ENCODE data around the gene KLK10. TPM values are rescaled to one million over a fixed set of nuclear protein-coding genes. Genes with fewer than 3 reads are reported as not detected.

The KLK10 gene
- not detected in 2 replicates for total RNA-seq (ENCODE audit: low replicate concordance)

DNA sequence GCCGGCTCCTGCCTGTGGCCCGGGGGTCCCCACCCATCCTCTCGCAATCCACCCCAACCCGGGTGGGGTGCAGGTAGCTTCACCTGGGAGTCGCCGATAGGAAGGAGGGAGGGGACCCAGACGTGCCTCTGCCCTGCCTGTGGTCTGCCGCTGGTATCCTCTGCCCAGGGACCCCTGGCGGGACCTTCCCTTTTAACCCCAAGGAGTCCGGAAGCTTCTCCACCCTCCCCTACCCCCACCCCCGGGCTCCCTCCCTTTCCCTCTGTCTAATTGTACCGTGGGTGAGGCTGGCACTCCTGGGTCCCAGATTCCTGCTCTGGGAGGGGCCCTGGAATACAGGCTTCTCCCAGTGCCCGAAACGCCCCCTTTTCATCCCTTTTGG lies at the start of gene KLK10:
Gene KLK10, minus strand, starts transcription at position 166 of the 382 bp plus-strand sequence. CDS start 579 bp downstream, outside the sequence.

GRCh38 chr19:51064534-51065220 lies 45.2 kb upstream of the KLK10 start, which contains the start of gene KLK13:
KLK13 (minus strand) TSS chr19:51065092; CDS start chr19:51065067, 25 bp downstream.

DNA sequence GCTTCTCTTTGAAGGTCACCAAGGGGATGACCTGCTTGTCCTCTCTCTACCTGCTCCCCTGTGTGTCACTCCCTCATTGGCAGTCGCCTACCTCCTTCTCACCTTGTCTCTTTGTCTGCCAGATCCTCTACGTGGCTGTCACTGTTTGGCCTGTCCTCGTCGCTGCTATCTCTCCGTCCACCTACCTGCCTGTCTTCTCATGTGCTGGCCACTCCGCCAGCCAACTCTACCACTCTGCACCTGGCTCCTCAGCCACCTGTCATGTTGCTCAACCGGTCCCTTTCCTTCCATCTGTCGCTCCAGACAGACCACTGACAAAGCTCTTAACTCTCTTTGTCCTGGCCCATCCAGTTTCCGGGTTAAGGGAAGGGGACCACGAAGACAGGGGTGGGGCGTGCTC lies 15.2 kb upstream of the KLK10 start, which contains the start of gene KLK12:
Gene KLK12, minus strand, starts transcription at position 299 of the 400 bp plus-strand sequence. CDS start 381 bp downstream, outside the sequence.

DNA sequence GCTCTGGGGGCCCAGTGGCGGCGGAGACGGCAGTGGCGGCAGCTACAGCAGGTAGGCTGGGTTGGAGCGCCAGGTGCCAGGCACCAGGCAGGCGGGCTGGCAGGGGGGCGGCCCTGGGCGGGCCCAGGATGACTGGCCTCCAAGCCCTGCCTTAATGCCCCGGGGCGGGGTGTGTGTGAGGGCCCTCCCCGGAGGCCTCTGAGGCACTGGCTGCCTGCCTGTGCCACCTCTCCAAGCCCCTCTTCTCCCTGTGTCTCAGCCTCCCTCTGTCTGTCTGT lies 7.0 kb upstream of the KLK10 start, which contains the start of gene KLK11:
Gene KLK11, minus strand, starts transcription at position 63 of the 278 bp plus-strand sequence. CDS start 985 bp downstream, outside the sequence.

DNA sequence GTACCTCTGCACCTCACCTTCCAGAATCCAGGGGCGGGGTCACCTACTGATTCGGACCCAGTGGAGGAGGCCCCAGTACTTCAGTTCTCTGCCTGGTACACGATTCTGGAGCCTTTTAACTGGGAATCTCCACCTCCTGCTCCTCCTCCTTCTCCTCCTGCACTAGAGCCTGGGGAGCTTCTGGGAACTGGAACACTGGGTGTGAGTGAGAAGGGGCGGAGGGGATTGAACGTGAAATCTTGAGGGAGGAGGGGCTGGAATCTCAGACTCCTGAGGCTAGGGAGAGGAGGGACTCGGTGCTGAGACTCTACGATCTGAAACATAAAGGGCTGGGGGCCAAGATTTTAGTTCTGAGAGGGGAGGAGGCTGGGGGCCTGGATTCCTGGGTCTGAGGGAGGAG lies 18.0 kb downstream of the KLK10 start, which contains the start of gene KLK8:
Gene KLK8, minus strand, starts transcription at position 90 of the 400 bp plus-strand sequence. CDS start 437 bp downstream, outside the sequence.

GRCh38 chr19:50983625-50984292 lies 35.8 kb downstream of the KLK10 start, which contains the start of gene KLK7:
KLK7 (minus strand) TSS chr19:50983917; CDS start chr19:50982399, 1,518 bp downstream.

DNA sequence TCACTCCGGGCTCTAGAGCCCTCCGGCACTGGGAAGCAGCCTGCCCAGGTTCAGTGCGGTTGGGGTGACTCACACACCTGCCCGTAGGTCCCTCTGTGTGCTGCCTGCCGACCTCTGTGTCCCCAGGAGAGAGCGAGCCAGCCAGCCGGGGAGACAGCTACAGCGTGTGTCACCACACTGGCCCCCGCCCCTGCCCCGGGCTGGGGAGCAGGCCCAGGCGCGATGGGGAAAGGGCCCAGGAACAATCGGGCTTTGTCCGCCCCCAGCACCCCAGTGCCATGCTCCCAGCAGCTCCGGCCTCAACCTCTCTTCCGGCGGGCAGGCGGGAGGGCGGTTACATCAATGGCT lies 50.1 kb downstream of the KLK10 start, which contains the start of gene KLK6:
Gene KLK6, minus strand, starts transcription at position 179 of the 348 bp plus-strand sequence. CDS start 1,487 bp downstream, outside the sequence.

Other genes starting within 250 kb of the KLK10 start
- not detected in 2 replicates for gene GPR32, start 249.2 kb downstream of the KLK10 start, total RNA-seq (ENCODE audit: low replicate concordance)
- gene ACP4, start 229.3 kb downstream of the KLK10 start, total RNA-seq (ENCODE audit: low replicate concordance), result not detected in 2 replicates
- gene KLK1, start 195.9 kb downstream of the KLK10 start, total RNA-seq (ENCODE audit: low replicate concordance), result not detected in 2 replicates
- gene KLK15, start 186.1 kb downstream of the KLK10 start, total RNA-seq (ENCODE audit: low replicate concordance), result not detected in 2 replicates
- gene KLK3, start 164.8 kb downstream of the KLK10 start, total RNA-seq (ENCODE audit: low replicate concordance), result not detected in 2 replicates
- not detected in 2 replicates for gene KLK2, start 146.3 kb downstream of the KLK10 start, total RNA-seq (ENCODE audit: low replicate concordance)
- gene KLK4, start 108.3 kb downstream of the KLK10 start, total RNA-seq (ENCODE audit: low replicate concordance), result not detected in 2 replicates
- not detected in 2 replicates for gene KLK5, start 66.7 kb downstream of the KLK10 start, total RNA-seq (ENCODE audit: low replicate concordance)
- 0.08 TPM in 1 of 2 replicates, not detected in the other for gene KLK6, start 50.1 kb downstream of the KLK10 start, total RNA-seq (ENCODE audit: low replicate concordance)
- gene KLK7, start 35.8 kb downstream of the KLK10 start, total RNA-seq (ENCODE audit: low replicate concordance), result not detected in 2 replicates
- gene KLK8, start 18.1 kb downstream of the KLK10 start, total RNA-seq (ENCODE audit: low replicate concordance), result not detected in 2 replicates
- gene KLK11, start 6.9 kb upstream of the KLK10 start, total RNA-seq (ENCODE audit: low replicate concordance), result not detected in 2 replicates
- gene KLK12, start 15.3 kb upstream of the KLK10 start, total RNA-seq (ENCODE audit: low replicate concordance), result not detected in 2 replicates
- not detected in 2 replicates for gene KLK13, start 45.4 kb upstream of the KLK10 start, total RNA-seq (ENCODE audit: low replicate concordance)
- gene KLK14, start 63.2 kb upstream of the KLK10 start, total RNA-seq (ENCODE audit: low replicate concordance), result not detected in 2 replicates
- 1.9 and 5.3 TPM in 2 replicates for gene CTU1, start 88.7 kb upstream of the KLK10 start, total RNA-seq (ENCODE audit: low replicate concordance)
- gene SIGLEC9, start 105.2 kb upstream of the KLK10 start, total RNA-seq (ENCODE audit: low replicate concordance), result not detected in 2 replicates
- gene SIGLEC7, start 122.6 kb upstream of the KLK10 start, total RNA-seq (ENCODE audit: low replicate concordance), result not detected in 2 replicates
- gene CD33, start 205.4 kb upstream of the KLK10 start, total RNA-seq (ENCODE audit: low replicate concordance), result not detected in 2 replicates
- gene SIGLECL1, start 231.4 kb upstream of the KLK10 start, total RNA-seq (ENCODE audit: low replicate concordance), result not detected in 2 replicates